HG03025 (cell line): ENCODE data around the gene SP5.
"Not testable (repeated sequence)": the region's sequence is repeated elsewhere in the genome, so short reads cannot be mapped to it uniquely, and the experiment has no call there.

Experiments used
- ATAC-seq: cut with Tn5 transposase; IDR thresholded peaks from one replicate; pipeline ENCODE4 v1.9.1; 2021; ENCODE audit warnings: mild to moderate bottlenecking, moderate library complexity; ENCODE audit not compliant: unreplicated experiment, low FRiP score

SP5 gene

DNA sequence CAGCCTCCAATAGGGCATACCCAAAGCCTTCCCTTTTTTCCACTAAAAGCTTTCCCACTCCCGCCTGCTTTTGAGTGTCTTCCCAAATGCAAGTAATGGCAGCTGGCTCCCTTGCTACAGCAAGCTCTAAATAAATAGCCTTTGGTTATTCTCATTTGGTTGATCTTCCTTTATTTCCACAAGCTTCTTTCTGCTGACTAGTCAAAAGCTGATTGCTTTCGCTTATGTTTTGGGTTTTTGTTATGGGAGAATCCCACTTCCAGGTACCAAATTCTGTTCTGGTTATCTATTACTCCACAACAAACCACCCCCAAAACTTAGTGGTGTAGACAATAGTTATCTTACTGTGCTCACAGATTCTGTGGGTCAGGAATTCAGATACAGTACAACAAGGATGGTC lies 22.3 kb downstream of the SP5 start:
- no peak for ATAC-seq

DNA sequence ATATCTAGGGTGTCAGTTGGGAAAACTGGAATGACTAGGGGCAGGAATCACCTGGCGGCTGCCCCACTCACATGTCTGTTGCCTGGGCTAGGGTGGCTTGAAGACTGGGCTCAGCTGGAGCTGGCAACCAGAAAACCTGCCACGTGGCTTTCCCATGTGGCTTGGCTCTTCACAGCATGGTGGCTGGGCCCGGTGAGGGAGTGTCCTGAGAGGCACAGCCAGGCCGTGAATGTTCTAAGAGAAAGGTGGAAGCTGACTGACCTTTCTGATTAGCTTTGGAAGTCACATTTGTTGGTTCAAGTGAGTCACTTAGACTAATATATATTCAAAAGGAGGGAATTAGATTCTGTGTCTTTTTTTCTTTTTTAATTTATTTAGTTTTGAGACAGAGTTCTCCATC lies 22.7 kb downstream of the SP5 start:
- ATAC-seq, result no peak

DNA sequence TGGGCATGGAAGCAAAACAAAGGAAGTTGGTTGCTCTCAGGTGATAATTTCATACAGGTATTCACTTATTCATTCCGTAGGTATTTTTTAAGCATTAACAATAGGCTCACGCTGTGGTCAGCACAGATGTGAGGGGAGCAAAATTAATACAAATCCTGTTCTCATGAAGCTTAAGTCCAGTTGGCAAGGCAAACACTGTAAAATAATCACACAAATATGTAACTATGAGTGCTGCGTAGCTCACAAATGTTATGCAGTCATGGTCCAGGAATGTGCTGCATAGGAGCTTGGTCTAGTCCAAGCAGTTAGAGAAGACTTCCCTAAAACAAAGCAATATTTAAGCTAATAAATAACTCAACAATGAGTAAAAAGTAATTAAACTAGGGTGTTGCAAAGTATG lies 23.9 kb downstream of the SP5 start:
- no peak for ATAC-seq

GRCh38 chr2:170739507-170740046 lies 24.4 kb downstream of the SP5 start:
- ATAC-seq, result no peak

GRCh38 chr2:170740660-170741059 lies 25.5 kb downstream of the SP5 start:
- ATAC-seq, result no peak

DNA sequence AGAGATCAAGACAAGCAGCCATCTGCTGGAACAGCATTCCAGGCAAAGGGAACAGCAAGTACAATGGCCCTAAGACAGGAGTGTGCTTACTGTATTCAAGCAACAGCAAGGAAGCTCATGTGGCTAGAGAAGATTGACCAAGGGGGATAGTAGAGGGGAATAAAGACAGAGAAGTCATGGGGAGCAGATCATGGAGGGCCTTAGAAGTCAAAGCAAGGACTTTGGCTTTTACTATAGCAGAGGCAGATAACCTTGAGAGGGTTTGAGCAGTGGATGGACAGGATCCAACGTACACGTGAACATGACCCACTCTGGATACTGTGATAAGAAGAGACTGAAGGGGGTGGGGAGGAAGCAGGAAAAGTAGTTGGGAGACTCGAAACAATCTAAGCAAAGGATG lies 26.9 kb downstream of the SP5 start:
- ATAC-seq, result no peak

DNA sequence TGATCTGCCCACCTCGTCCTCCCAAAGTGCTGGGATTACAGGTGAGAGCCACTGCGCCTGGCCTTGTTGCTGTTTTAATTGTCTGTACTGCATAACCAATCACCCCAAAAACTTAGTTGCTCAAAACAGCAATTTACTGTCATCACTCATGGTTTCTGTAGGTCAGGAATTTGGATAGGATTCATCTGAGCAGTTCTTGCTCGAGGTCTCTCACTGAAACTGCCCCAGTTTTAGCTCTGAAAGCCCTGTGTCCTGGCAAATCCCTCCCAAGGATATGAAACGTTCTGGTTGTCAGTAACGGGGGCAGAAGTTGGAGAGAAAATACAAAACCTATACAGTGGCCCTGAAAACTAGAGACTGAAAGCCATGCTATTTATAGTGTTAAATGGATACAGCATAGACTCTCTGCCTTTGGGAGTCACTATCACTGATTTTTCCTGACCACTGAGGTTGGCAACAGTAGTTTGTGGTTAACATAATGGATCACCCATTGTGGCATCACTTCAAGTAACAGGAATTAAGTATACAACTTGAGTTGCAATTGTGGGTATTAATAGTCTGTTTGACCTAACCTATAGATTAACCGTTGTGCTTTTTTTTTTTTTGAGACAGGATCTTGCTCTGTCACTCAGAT lies 27.9 kb downstream of the SP5 start:
- ATAC-seq, result no peak

GRCh38 chr2:170743530-170744239 lies 28.5 kb downstream of the SP5 start:
- no peak for ATAC-seq

- no peak for ATAC-seq
These were observed 29.3 kb downstream of the SP5 start for GRCh38 chr2:170744248-170745002.

- no peak for ATAC-seq
These were observed 30.2 kb downstream of the SP5 start for GRCh38 chr2:170745305-170745704.

GRCh38 chr2:170747921-170748320 lies 32.8 kb downstream of the SP5 start:
- ATAC-seq, result no peak

DNA sequence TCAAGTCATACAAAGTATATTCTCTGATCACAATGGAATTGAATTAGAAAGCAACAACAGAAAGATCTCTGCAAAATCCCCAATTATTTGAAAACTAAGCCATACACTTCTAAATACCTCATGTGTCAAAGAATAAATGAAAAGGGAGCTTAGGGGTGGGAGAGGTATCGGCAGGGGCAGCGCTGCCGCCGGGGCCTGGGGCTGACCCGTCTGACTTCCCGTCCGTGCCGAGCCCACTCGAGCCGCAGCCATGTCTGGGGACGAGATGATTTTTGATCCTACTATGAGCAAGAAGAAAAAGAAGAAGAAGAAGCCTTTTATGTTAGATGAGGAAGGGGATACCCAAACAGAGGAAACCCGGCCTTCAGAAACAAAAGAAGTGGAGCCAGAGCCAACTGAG lies 36.4 kb downstream of the SP5 start:
- ATAC-seq, result not testable (repeated sequence)

GRCh38 chr2:170761572-170761971 lies 46.4 kb downstream of the SP5 start:
- ATAC-seq, result no peak

- ATAC-seq, result no peak
These were observed 47.6 kb downstream of the SP5 start for GRCh38 chr2:170762760-170763159.

GRCh38 chr2:170763232-170763631 lies 48.1 kb downstream of the SP5 start:
- no peak for ATAC-seq

DNA sequence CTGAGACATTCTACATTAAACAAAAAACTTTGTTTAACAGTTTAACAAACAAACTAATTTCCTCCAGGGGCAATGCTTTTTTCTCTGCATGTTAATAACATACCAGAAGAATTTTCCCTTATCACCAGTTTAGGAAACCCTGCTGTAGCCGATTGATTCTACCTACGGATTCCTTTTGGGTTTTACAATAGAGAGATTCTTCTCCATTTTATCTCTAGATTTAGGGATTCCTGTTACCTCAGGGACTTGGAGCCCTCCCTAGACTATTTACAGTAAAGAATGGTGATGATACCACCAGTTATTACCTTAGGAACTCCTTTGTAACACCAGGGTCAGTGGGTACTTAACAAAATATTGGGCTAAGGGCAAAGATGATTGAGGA lies 49.7 kb downstream of the SP5 start:
- no peak for ATAC-seq

DNA sequence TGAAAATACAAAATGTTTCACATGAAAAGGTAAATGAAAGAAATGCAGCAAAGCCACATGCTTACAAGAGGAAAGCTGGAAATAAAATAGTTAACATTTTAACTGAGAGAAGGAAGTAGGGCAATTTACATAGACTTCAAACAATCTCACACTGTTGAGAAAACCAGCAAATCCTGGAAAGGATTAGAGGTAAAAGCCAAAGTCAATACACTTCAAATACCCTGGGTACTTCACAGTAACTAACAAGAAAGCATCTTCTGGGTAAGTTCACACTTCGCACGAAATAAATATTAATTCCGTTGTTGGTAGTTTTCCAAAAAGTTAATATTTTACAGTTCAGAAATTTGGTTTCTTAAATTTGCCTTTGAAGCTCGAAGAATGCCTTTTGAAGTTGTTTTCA lies 51.6 kb downstream of the SP5 start:
- ATAC-seq, result no peak
